MG63 (cell line): Measurements from ENCODE around the gene PPP2R2D. TPM values are rescaled to one million over a fixed set of nuclear protein-coding genes. Genes with fewer than 3 reads are reported as not detected.

ENCODE experiments used
- DNase-seq: peaks from one replicate; pipeline ENCODE4 v3.0.0-alpha.2; 2020
- H3K27me3 ChIP-seq: fragments of 250-450 bp; sonication (Bioruptor Pico); 2 replicates; pipeline ENCODE4 v1.5.1; 2020; ENCODE audit warnings: mild to moderate bottlenecking, moderate library complexity
- H3K36me3 ChIP-seq: fragments of 250-450 bp; sonication (Bioruptor Pico); 2 replicates; pipeline ENCODE4 v1.5.1; 2020; ENCODE audit warnings: mild to moderate bottlenecking, moderate library complexity
- H3K4me3 ChIP-seq: fragments of 250-450 bp; sonication (Bioruptor Pico); 2 replicates; pipeline ENCODE4 v1.5.1; 2020; ENCODE audit warnings: mild to moderate bottlenecking, moderate library complexity
- H3K9me3 ChIP-seq: fragments of 250-450 bp; sonication (Bioruptor Pico); 2 replicates; pipeline ENCODE4 v1.5.1; 2020; ENCODE audit warnings: mild to moderate bottlenecking, moderate library complexity
- total RNA-seq: library from RNA; depleted of rRNA; stranded (reverse); fragments of >200 nt; shearing (Covaris generic); gene quantifications from 2 replicates; pipeline ENCODE4 v1.2.3, GENCODE V29; 2014; ENCODE audit warnings: low replicate concordance; rRNA removed

PPP2R2D gene
- total RNA-seq, 1 experiment from 2014 or later: 28.8 TPM

DNA sequence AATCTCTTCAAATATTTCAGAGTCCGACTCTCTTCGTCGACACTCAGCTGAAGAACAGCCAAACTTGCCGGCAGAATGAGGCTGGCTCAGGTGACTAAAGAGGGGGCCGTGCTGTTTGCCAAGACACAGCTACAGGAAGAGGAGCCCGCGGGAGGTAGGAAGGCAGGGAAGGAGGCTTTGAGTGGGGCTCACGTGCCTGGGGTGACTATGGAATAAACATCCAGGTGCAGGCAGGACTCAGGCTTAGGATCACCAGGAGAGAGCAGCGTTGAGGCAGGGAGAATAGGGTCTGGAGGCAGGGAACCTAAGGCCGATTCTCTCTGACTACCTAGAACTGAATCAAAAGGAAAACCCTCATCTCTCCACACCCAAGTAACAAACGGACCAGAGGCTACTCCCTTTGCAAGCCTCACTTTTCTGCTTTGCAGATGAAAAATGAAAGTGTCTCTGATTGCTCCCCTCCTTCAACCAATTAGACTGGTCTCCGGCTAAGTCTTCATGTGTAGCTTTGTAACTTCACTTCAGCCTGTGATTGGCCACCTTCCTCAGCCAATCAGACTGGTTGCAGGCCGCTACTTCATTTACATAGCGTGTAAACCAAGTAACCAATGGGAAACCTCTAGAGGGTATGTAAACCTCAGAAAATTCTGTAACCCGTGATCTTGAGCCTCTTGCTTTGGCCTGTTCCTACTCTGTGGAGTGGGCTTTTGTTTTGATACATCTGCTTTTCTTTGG lies 100.6 kb downstream of the PPP2R2D start:
- H3K4me3 ChIP-seq: peak overlapping the region; percentile 37
- H3K27me3 ChIP-seq: no peaks in the 10 kb centered on the region
- DNase-seq: peak; percentile 82
- no peaks in the 10 kb centered on the region for H3K36me3 ChIP-seq
- peaks cover 6% of the 10 kb centered on the region for H3K9me3 ChIP-seq

GRCh38 chr10:132002004-132002403 lies 101.2 kb downstream of the PPP2R2D start:
- Histone ChIP-seq H3K36me3 (no peaks in the 10 kb centered on the region), H3K4me3 (peak overlapping the region; percentile 37), H3K27me3 (no peaks in the 10 kb centered on the region), H3K9me3 (peaks cover 6% of the 10 kb centered on the region)
- DNase-seq: no peak

DNA sequence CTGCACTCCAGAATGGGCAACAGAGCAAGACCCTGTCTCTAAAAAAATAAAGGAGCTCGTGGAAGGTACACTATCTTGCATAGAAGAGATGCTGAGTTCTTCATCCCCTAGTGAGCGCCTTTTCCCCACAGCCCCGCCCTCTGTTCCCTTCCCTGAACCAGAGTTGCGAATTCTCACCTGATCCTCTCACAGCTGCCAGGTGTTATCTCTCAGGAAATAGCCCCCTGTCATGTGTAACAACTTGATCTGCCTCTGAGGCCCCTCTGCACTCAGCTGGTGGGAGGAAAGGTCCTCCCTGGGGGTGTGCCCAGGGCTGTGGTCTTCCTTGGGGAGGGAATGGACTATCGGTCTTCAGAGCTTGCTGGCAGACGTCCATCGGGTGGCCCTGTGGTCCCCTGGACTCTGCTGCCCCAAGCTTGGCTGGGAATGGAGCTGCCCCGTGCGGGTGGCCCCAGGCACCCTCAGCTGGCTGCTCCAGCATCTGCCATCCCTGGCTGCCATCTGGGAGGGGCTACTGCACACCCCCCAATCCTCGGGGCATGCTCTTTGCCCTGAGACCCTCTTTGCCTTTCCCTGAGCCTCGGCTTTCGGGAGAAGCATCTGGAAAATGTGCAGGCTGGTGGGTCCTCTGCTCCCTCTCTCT lies 102.6 kb downstream of the PPP2R2D start:
- DNase-seq: no peak
- Histone ChIP-seq H3K36me3 (no peaks in the 10 kb centered on the region), H3K9me3 (peaks cover 6% of the 10 kb centered on the region), H3K4me3 (no peak overlapping the region), H3K27me3 (no peaks in the 10 kb centered on the region)

DNA sequence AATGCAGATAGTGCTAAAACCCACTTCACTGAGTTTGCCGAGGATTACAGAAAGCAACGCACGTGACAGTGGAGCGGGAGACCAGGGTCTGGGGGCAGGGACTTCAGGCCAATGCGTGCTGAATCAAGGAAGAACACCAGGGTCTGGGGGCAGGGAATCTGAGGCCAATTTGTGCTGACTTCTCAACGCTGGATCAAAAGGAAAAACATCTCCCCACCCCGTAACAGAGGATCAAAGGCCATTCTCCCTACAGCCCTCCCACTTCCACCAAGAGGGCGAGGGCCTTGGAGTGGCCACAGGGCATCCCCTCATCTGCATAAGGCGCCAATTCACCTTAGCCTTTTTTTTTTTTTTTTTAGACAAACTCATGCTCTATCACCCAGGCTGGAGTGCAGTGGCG lies 103.2 kb downstream of the PPP2R2D start:
- DNase-seq: no peak
- H3K36me3 ChIP-seq: no peaks in the 10 kb centered on the region
- H3K27me3 ChIP-seq: no peaks in the 10 kb centered on the region
- H3K9me3 ChIP-seq: peaks cover 6% of the 10 kb centered on the region
- H3K4me3 ChIP-seq: no peak overlapping the region

DNA sequence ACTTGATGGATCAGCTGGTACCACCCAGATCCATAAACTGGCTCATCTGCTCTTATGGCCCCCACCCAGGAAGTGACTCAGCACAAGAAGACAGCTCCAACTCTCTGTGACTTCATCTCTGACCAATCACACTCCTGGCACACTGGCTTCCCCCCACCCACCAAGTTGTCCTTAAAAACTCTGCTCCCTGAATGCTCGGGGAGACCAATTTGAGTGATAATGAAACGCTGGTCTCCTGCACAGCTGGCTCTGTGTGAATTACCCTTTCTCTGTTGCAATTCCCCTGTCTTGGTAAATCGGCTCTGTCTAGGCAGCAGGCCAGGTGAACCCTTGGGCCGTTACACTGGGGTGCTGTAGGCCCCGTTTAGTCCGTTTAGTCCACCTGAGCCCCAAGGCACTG lies 104.3 kb downstream of the PPP2R2D start:
- Histone ChIP-seq H3K36me3 (no peaks in the 10 kb centered on the region), H3K9me3 (peaks cover 6% of the 10 kb centered on the region), H3K27me3 (0 out of 2 replicates have a peak, but pooled peaks cover 2% of the 10 kb centered on the region), H3K4me3 (no peak overlapping the region)
- DNase-seq: no peak

GRCh38 chr10:132006966-132007365 lies 106.2 kb downstream of the PPP2R2D start:
- peaks cover 6% of the 10 kb centered on the region for H3K9me3 ChIP-seq
- peaks cover 8% of the 10 kb centered on the region; the same call in 1 of the 2 replicates for H3K27me3 ChIP-seq
- no peaks in the 10 kb centered on the region for H3K36me3 ChIP-seq
- H3K4me3 ChIP-seq: no peak overlapping the region
- no peak for DNase-seq

DNA sequence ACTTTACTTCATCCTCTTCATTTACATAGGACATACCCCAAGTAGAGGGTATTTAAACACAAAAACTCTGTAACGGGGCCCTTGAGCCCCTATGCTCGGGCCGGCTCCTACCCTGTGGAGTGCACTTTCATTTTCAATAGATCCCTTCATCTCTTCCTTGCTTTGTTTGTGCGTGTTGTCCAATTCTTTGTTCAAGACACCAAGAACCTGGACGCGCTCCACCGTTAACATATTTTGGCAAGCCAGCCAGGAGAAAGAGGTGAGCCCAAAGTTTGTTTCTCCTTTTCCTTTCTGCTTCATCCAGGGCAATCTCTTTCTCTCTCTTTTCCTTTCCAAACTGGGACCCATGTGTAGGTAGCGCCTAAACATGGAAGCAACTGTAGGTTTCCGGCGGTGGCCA lies 106.9 kb downstream of the PPP2R2D start:
- Histone ChIP-seq H3K36me3 (no peaks in the 10 kb centered on the region), H3K4me3 (no peak overlapping the region), H3K27me3 (peaks cover 8% of the 10 kb centered on the region; the same call in 1 of the 2 replicates), H3K9me3 (peaks cover 6% of the 10 kb centered on the region)
- DNase-seq: no peak

Other genes with a start within 250 kb of the PPP2R2D start
- gene BNIP3, start 80.9 kb downstream of the PPP2R2D start, total RNA-seq: 93.6 and 107 TPM in 2 replicates
- gene JAKMIP3, start 164.9 kb downstream of the PPP2R2D start, total RNA-seq: 0.07 and 0.99 TPM in 2 replicates